ENCODE measurements around the gene ATP6V0B. TPM values are rescaled to one million over a fixed set of nuclear protein-coding genes. Genes with fewer than 3 reads are reported as not detected.

The ATP6V0B gene
- total RNA-seq, 1 experiment from 2014 or later, result 144 TPM

GRCh38 chr1:43942411-43942810 is 32.3 kb upstream of the ATP6V0B start:
- in situ Hi-C loops (cut with HindIII; ENCODE audit: low pct_unique_long_range_greater_than_20kb, low sequenced_read_pairs), result no loop called here

DNA sequence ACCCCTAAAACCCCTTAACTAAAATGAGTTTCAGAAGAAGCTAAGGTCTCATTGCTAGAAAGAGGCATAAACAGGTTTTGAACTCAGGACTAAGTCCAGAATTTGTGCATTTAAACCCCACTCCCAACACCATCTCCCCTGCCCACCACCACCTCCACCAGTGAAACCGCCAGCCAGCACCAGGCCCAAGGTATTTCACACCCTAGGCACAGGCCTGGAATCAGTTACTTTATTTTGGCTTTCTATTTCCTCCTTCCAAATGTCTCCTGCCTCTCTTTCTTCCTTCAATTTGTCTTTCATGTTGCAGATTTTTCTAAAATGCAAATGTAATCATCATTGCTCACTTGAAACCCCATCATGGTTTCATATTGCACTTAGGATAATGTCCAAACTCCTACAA is 29.9 kb upstream of the ATP6V0B start:
- in situ Hi-C loops (cut with HindIII; ENCODE audit: low pct_unique_long_range_greater_than_20kb, low sequenced_read_pairs), result no loop called here
- DNase-seq (ENCODE audit: low read depth), result no peak

More at GRCh38 chr1:43942411-43942810, 32.3 kb upstream of the ATP6V0B start:
- DNase-seq (ENCODE audit: low read depth), result no peak

GRCh38 chr1:43945674-43946235 is 29.0 kb upstream of the ATP6V0B start:
- DNase-seq (ENCODE audit: low read depth), result no peak
- in situ Hi-C loops (cut with HindIII; ENCODE audit: low pct_unique_long_range_greater_than_20kb, low sequenced_read_pairs), result no loop called here

- in situ Hi-C loops (cut with HindIII; ENCODE audit: low pct_unique_long_range_greater_than_20kb, low sequenced_read_pairs), result no loop called here
Measured at GRCh38 chr1:43946236-43947060, 28.3 kb upstream of the ATP6V0B start, which contains the start of gene IPO13. Gene IPO13, plus strand, starts transcription at chr1:43946950. Its CDS starts 651 bp downstream, at chr1:43947601.

DNA sequence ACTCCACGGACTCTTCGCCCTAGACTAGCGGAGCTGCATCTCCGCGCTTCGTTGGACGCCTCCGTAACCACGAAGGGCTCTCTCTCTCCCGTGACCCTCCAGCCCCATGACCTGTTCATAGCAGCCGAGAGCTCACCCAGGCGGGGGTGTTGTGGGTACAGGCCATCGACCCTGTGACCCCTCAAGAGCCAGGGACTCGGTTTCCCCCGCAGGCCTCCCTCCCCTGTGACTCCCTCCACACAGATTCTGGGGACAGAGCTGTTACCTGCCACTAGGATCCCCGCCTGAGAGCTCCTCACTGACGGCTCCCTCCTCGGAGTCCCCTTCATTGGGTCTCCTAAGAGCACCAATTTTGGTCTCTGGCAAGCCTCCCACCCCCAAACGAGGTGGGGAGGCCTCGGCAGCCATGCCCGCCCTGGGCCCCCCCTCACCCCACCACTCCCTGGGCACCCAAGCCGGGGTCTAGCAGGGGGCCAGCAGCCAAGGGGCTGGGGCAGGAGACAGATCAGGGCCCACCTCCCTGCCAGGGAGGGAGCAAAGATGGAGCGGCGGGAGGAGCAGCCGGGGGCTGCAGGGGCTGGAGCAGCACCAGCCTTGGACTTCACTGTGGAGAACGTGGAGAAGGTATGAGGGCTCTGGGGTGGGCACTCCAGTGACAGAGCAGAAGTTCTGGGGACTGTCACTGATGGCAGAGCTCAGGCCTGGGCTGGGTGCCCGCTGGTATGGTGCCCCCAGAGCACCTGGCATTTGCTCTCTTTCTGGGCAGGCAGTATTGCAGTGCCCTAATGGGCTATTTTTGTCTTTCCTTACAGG is 27.5 kb upstream of the ATP6V0B start:
- in situ Hi-C loops (cut with HindIII; ENCODE audit: low pct_unique_long_range_greater_than_20kb, low sequenced_read_pairs), result no loop called here
- no peak for DNase-seq (ENCODE audit: low read depth)

More at GRCh38 chr1:43946236-43947060, 28.3 kb upstream of the ATP6V0B start, which contains the start of gene IPO13:
- peak; percentile 98 for DNase-seq (ENCODE audit: low read depth)

DNA sequence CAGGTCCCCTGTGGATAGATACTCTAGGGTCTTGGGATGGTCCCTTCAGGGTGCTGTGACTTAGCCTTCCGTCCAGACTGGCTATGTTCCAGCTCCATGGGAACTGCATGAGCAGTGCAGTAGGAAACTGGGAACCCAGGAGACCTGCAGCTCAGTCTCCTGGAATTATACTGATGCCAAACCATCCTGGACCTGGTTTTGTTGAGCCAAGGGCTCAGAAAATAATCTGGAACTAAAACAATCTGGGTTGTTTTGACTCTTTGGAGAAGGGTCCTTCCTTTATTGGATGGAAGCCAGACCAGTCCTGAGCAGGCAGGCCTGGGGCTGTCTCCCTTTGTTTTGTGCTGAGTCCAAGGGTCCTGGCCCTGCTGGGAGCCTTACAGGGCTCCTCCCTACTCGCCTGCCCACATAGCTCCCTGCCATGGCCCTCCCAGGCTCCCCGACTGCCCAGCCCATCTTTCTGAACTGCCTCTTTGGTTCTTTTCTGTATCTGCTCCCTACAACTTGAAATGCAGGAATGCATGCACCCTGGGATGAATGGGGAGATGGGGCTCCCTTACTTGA is 26.8 kb upstream of the ATP6V0B start:
- in situ Hi-C loops (cut with HindIII; ENCODE audit: low pct_unique_long_range_greater_than_20kb, low sequenced_read_pairs), result no loop called here
- no peak for DNase-seq (ENCODE audit: low read depth)

DNA sequence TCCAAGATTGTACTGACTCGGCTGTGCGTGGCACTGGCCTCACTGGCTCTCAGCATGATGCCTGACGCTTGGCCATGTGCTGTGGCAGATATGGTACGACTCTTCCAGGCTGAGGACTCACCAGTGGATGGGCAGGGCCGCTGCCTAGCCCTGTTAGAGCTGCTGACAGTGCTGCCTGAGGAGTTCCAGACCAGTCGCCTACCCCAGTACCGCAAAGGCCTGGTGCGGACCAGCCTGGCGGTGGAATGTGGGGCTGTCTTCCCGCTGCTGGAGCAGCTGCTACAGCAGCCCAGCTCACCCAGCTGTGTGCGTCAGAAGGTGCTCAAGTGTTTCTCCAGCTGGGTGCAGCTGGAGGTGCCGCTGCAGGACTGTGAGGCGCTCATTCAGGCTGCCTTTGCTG is 25.1 kb upstream of the ATP6V0B start:
- in situ Hi-C loops (cut with HindIII; ENCODE audit: low pct_unique_long_range_greater_than_20kb, low sequenced_read_pairs), result no loop called here

GRCh38 chr1:43951021-43951985 is 23.5 kb upstream of the ATP6V0B start:
- in situ Hi-C loops (cut with HindIII; ENCODE audit: low pct_unique_long_range_greater_than_20kb, low sequenced_read_pairs), result no loop called here
- DNase-seq (ENCODE audit: low read depth), result peak; percentile 50

More for the DNA sequence above, 25.1 kb upstream of the ATP6V0B start:
- no peak for DNase-seq (ENCODE audit: low read depth)

DNA sequence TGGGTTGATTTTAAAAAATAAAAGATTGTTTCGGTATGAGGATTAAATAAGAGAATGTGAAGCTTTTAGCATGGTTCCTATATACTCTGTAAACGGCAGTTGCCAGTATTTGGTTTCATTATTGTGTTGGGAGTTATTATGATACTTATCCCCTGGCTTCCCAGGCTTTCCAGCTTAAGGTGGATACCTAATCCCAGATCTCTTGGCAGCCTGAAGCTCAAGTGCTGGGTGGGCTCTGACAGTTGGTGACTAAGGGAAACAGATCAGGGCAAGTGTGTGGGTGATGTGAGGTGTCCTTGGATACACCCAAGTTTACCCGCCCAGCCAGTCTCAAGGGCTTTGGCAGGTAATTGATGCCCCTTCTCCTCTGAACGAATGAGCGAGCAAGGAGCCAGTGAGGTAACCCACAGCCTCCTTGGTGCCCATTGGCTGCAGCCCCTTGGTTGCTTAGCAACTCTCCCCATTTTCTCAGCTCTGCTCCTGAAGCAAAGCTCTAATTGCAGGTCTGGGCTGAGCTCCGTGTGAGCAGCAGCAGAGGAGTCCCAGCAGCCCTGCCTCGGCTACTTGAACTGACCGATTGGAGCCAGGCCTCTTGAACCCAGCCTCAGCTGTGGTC is 21.9 kb upstream of the ATP6V0B start:
- DNase-seq (ENCODE audit: low read depth), result peak; percentile 61

DNA sequence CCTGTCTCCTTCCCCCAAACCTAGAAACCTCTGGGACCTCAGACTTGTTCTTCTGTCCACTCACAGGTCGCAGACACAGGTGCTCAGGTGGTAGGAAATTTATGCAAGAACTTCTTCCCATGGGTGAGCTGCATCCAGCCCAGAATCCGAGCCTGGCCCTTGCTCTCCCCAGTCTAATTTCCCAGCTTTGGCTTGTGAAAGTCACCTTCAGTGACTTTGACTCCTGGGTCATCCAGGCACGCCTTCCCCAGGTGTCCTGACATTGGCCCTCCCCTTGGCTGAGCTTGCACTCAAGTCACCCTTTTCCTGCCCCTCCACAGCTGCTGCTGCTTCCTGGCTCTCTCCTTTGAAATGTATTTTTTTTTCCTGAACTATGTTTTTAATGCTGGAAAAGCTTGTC is 21.4 kb upstream of the ATP6V0B start:
- no peak for DNase-seq (ENCODE audit: low read depth)
- in situ Hi-C loops (cut with HindIII; ENCODE audit: low pct_unique_long_range_greater_than_20kb, low sequenced_read_pairs), result no loop called here

More for the DNA sequence above, 21.9 kb upstream of the ATP6V0B start:
- in situ Hi-C loops (cut with HindIII; ENCODE audit: low pct_unique_long_range_greater_than_20kb, low sequenced_read_pairs), result no loop called here

DNA sequence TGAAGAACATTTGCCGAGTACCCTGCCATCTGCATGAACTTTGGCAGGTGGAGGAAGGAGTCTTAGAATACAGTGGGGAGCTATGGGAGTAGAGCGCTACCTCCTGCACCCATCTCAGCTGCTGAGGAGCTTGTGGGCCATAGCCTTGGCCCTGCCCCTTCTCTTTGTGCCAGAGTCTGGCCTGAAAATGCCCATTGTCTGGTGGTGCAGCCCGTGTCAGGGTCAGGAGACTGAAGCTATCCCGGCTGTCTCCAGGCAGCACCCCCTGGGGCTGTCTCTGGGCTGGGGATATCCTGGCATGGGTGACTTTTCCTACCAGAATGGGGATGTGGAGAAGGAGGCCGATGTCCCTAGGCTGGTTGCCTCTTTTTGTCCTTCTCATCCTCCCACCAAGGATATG is 20.7 kb upstream of the ATP6V0B start:
- in situ Hi-C loops (cut with HindIII; ENCODE audit: low pct_unique_long_range_greater_than_20kb, low sequenced_read_pairs), result no loop called here
- no peak for DNase-seq (ENCODE audit: low read depth)

DNA sequence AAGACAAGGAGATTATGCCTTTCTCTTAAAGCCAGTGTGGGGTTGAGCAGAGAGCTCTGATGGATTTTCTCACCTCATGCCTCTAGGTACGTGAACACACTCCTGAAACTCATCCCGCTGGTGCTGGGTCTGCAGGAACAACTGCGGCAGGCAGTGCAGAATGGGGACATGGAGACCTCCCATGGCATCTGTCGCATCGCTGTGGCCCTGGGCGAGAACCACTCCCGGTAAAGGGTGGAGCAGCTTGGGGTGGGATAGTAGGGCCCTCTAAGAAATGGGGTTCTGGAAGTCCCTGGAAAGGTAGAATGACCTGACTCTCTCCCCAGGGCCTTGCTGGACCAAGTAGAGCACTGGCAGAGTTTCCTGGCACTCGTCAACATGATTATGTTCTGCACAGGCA is 18.5 kb upstream of the ATP6V0B start:
- DNase-seq (ENCODE audit: low read depth), result no peak
- in situ Hi-C loops (cut with HindIII; ENCODE audit: low pct_unique_long_range_greater_than_20kb, low sequenced_read_pairs), result no loop called here

DNA sequence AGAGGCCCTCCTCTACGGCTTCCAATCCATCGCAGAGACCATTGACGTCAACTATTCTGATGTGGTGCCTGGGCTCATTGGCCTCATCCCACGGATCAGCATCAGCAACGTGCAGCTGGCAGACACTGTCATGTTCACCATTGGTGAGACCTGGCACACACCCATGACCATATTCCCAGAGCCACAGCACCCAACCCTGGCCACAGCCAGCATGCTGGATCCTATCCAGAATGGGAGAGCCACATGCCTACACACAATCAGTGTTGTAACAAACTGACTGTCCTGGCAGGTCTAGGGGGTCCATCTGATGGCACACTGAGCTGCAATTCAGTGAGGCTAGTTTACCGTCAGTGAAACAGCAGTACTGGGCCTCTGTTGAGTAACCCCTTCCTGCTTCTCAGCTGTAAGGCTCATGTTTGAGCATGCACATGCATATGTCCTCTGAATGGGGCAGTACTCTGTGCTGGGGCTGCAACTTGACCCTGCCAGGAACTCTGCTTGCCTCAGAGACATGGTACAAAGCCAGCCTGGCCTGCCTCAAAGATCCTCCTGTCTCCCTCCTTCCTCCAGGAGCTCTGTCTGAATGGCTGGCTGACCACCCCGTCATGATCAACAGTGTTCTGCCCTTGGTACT is 17.2 kb upstream of the ATP6V0B start:
- in situ Hi-C loops (cut with HindIII; ENCODE audit: low pct_unique_long_range_greater_than_20kb, low sequenced_read_pairs), result no loop called here
- no peak for DNase-seq (ENCODE audit: low read depth)

GRCh38 chr1:43958351-43959255 is 16.2 kb upstream of the ATP6V0B start:
- in situ Hi-C loops (cut with HindIII; ENCODE audit: low pct_unique_long_range_greater_than_20kb, low sequenced_read_pairs), result no loop called here

DNA sequence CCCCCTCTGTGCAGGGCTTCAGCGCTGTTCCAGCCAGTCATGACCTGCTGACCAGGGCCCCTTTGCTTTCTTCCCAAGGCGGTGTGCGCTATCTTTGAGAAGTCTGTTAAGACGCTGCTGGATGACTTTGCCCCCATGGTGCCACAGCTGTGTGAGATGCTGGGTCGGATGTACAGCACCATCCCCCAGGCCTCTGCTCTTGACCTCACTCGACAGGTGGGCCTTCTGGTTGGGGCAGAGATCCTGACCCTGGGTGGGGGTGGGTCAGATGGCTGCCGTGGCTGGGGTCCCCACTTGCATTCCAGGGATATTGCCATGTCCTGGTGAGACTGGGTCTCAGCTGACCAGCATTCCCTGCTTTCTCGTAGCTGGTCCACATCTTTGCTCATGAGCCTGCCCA is 14.0 kb upstream of the ATP6V0B start:
- in situ Hi-C loops (cut with HindIII; ENCODE audit: low pct_unique_long_range_greater_than_20kb, low sequenced_read_pairs), result no loop called here
- no peak for DNase-seq (ENCODE audit: low read depth)

More at GRCh38 chr1:43958351-43959255, 16.2 kb upstream of the ATP6V0B start:
- no peak for DNase-seq (ENCODE audit: low read depth)

DNA sequence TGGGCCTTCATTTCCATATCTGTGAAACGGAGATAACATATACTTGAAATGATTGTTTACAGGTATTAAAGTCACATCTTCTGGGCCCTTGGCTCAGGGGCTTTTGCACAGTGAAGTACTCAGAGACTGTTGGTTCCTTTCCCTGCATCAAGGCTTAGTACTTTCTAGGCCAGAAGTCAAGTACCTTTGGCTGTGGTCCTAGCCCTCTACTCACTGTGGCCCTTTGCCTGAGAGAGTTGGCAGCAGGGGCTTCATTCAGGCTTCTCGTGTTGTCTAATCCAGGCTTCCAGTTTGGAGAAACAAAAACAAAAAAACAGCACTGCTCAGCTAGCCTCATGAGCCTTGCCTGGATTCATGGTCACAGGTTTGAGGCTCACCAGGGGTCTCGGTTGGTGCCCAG is 13.1 kb upstream of the ATP6V0B start:
- DNase-seq (ENCODE audit: low read depth), result no peak

More for the DNA sequence above, 13.1 kb upstream of the ATP6V0B start:
- in situ Hi-C loops (cut with HindIII; ENCODE audit: low pct_unique_long_range_greater_than_20kb, low sequenced_read_pairs), result no loop called here
